GM21360 (cell line): Measurements from ENCODE around the gene FAM171A1.

Source experiments
- ATAC-seq: cut with Tn5 transposase; IDR thresholded peaks from one replicate; pipeline ENCODE4 v1.9.1; 2021; ENCODE audit warnings: mild to moderate bottlenecking, moderate library complexity; ENCODE audit not compliant: unreplicated experiment

Gene FAM171A1

GRCh38 chr10:15374566-15374965, 3.5 kb upstream of the FAM171A1 start:
- no peak for ATAC-seq

DNA sequence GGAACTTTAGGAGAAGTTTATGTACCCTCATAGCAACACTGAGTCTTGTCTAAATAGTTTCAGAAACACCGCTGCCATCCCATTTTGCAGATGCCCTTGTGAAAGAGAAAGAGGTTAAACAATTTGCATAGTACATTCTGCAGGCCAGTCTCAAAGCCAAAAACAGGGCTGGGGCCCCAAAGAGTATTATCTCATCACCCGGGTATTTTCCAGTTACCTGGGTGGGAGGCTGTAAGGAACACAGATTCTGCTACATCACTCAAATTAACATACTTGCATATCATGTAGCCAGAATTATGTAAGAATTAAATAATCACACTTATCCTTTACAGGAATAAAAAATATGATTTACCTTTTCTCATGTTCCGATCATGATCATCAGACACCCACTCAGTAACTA, 3.1 kb upstream of the FAM171A1 start:
- ATAC-seq = peak; percentile 45

DNA sequence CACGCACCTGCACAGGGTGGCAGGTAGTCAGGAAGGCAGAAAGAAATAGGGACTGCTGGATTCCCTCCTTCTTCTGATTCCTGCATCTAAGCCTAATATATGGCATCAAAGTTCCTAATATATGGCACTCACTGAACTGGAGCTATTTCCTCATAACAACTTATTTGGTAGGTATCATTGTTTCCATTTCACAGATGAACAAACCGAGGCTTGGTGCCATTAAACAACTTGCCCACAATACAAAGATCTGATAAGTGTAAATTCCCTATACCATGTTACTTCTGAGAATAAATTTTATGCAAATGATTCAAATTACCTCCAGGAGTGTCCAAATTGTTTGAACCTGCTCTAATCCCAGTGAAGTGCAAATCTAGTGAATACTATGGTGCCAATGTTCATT, 2.1 kb upstream of the FAM171A1 start:
- ATAC-seq = no peak

GRCh38 chr10:15370212-15370855, 755 bp downstream of the FAM171A1 start:
- peak; percentile 19 for ATAC-seq

DNA sequence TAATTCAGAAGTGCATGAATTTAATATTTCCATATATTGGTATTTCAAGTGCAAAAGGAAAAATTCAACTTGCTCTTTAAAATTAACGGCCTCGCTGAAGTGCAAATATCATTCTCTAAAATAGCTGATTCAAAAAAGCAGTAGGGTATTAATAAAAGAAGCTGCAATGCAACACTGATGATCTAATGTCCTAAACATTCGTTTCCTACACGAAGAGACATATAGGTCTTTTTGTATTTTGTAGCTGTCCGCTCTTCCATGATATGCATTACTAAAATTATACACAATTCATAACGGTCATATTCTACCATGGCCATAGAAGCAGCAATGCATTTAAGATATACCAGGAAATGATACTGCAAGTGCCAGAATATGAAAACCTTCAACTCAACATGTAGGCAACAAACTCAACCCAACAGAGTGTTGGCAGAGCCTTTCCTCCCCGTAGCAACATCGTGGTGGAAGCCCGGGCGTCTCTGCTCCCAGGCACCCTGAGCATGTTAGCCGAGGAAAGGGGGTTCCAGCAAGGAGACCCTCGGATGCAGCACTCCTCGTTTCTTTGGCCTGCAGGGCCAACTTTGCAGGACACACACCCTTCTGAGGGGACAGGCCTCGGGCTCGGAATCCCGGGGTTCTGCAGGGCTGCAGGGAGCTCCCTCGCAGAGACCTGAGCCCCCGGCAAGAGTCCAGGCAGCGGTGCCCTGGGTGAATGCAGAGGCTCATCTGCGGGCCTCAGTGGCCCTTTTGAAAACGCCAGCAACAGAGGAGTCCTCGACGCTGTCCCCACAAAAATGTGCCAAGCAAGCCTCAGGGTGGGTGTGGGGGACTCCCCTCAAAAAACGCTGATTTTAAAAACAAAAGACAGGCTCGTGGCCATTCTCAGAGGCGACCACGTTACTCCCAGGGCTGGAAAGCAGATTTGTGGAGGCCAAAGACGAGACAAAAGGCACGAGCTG, 1.6 kb downstream of the FAM171A1 start:
- no peak for ATAC-seq

GRCh38 chr10:15368101-15368855, 2.8 kb downstream of the FAM171A1 start:
- no peak for ATAC-seq

DNA sequence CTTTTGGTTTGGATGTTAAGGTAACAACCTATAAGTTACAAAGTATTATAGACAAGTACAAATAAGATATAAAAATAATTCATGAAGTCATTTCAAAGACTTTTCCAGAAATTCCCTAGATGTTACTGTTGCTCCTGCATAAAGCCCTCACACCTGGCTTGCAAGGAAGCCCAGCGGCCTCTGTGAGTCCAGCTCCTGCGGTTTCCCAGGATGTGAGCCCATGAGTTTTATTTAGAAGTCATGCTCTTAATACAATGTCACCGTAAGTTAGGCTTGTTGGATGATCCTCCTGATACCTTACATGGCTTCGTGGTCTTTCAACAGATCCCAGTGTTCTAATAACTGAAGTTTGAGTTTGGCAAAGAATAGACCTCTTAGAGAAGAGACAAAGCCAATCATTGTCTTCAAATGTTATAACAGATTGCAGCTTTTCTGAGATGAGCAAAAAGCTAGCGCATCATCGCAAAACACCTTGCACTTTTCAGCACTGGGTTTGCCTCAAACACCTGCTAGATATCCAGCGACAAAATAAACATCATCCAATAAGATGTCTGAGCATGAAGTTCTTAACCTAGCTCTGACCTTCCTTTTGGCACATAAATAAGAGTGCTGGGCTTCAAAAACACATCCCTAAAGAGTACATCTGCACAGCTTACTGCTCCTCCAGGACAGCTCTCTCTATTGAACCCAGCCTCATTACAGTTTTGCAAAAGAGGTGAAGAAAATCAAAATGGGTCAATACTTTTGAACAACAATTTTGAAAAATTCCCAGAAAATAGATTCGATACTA, 3.6 kb downstream of the FAM171A1 start:
- no peak for ATAC-seq

GRCh38 chr10:15365692-15366091, 5.4 kb downstream of the FAM171A1 start:
- no peak for ATAC-seq

DNA sequence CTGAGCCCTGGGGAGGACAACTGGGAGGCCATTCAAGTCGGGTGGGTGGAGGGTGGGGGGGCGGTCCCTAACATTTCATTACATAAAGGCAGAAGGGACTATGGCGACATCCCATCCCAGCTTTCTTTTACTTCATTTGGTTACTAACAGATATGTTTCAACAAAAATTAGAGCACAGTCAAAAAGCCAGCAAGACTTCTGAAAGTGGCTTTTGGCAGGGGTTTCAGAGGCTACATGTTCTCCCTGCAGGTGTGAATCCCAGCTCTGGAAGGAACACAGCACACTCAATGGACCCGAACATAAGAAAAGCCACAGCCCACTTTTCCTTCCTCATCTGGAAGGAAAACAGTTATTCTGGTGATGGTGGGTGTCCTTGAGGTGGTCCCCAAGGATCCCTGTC, 7.1 kb downstream of the FAM171A1 start:
- no peak for ATAC-seq

DNA sequence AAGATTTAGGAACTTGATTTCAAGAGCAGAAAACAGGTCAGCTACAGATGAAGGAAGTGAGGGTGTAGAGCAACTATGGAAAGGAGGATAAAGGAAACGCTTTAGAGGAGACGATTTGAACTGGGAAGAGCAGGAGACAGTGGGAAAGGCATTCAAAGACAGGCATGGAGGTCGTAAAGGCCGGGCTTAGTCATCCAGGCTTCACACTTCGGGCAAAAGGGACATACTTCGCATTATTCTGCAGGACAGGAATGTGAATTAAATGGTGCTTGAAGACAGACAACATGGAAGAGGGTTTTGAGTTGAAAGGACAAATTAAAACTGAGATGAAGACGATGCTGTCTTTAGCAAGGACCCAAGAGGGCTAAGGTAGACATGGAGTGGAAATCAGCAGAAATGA, 8.1 kb downstream of the FAM171A1 start:
- ATAC-seq = no peak

DNA sequence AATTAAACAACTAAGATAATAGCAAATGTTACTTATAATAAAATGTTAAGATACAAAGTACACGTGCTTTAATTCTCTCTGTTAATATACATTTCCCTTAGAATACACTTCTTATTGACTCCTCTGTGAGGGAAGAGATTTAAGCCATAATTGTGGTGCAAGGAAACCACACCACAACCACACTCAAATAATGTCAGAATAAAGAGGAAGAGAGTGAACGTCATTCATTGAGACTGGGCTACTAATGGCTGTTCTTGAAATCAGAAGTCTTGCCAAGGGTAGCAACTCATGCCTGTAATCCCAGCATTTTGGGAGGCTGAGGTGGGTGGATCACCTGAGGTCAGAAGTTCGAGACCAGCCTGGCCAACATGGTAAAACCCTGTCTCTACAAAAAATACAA, 10.0 kb downstream of the FAM171A1 start:
- ATAC-seq = no peak

- ATAC-seq = no peak
Observed at GRCh38 chr10:15360566-15360965, 10.5 kb downstream of the FAM171A1 start.

- ATAC-seq = no peak
Observed at GRCh38 chr10:15353471-15354017, 17.5 kb downstream of the FAM171A1 start.

DNA sequence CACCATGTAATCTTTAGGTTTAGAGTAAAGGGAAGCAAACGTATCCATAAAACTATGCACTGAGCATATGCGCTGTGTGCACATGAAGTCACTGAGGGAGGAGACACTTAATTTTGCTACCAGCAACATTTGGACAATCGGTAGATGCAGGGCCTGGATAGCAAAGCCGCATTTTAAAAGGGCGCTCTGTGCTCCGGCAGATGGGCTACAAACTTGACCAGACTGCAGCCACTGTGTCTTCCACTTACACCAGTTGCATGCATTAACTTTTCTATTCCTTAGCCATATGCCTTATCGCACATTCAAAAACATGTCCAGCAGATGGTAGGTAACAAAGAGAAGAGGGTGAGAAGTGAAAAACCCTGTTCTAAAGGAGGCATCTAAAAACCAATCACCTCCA, 18.3 kb downstream of the FAM171A1 start:
- no peak for ATAC-seq

GRCh38 chr10:15352201-15352600, 18.9 kb downstream of the FAM171A1 start:
- ATAC-seq = no peak

DNA sequence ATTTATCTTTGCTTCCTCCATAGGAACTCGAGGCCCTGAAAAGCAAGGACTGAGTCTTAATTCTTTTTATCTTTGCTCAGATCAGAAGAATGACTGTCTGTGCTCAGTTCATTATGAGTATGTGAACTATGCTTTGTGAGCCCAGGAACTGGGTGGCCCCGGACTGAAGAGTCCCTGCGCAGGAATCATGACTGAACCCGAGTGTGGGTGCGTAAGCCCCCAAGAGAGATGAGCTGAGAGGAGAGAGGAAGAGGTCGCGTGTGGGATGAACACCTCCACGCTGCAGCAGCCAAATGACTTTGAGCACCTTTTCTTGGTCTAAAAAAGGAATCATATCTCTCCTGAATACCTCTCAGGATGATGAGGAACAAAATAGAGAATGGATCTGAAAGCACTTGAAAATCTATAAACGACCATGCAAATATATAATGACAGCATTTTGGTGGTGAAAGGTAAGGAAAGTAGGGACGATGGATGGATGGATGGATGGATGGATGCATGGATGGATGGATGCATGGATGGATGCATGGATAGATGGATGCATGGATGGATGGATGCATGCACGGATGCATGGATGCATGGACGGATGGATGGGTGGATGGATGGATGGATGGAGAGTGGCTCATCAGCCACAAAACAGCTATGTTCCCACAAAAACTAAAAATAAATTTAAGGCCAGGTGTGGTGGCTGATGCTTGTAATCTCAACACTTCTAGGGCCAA, 19.8 kb downstream of the FAM171A1 start:
- no peak for ATAC-seq

- ATAC-seq = no peak
Observed at GRCh38 chr10:15349112-15349511, 22.0 kb downstream of the FAM171A1 start.

- no peak for ATAC-seq
Observed at GRCh38 chr10:15348579-15348978, 22.5 kb downstream of the FAM171A1 start.

DNA sequence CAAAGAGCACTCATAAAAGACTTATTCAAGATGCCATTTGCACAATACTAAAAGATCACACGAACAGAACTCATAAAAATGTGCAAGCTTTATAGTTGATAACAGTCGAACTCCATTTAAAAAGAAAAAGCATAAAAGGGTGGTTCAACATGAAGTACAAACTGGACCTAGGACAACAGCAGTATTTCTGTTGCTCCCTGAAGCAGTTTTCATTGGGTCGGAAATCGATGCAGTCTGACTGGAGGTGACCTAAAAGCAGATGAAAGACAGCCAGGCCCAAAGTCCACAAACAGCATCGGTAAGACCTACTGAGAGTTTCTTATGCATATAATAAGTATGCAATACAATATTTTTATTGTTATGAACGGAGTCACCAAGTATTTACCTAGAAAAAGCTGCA, 23.9 kb downstream of the FAM171A1 start:
- no peak for ATAC-seq
